Endothelial cell of umbilical vein (primary cell): ENCODE data around the gene OBP2B. TPM values are rescaled to one million over a fixed set of nuclear protein-coding genes. Genes with fewer than 3 reads are reported as not detected.

Source experiments
- BruUV-seq: library from RNA; stranded (reverse); fragments of 400-500 nt; replicated peaks from 2 replicates; lab custom pipeline; 2021; lab: Mats Ljungman, UMichigan
- CTCF ChIA-PET: fragments of 300-600, 350-600 bp; sonication (Branson Sonifier 250); formaldehyde crosslinking; loops from one replicate; lab custom pipeline; 2021; ENCODE audit warnings: antibody characterized with exemption, inconsistent platforms; lab: Charles Lee
- POLR2A ChIA-PET: fragments of 300-600, 350-600 bp; sonication (Branson Sonifier 250); formaldehyde crosslinking; loops from one replicate; lab custom pipeline; 2021; ENCODE audit warnings: antibody characterized with exemption, inconsistent platforms; lab: Charles Lee
- DNase-seq: peaks from one replicate; pipeline ENCODE4 v3.0.0-alpha.2; 2011; ENCODE audit warnings: low read depth, low spot score
- FAIRE-seq: peaks from 2 replicates; lab custom pipeline; 2011; peaks lifted over from hg19 to GRCh38; lab: Jason Lieb, UNC
- H2AFZ ChIP-seq: 2 replicates; pipeline ENCODE4 v1.6.0; 2012; ENCODE audit warnings: low read depth, low read length, control low read depth, inconsistent platforms
- H3K27ac ChIP-seq: 2 replicates; pipeline ENCODE4 v1.5.1; 2011; ENCODE audit warnings: low read depth, mild to moderate bottlenecking, control low read depth, low read length, moderate library complexity; ENCODE audit not compliant: insufficient read depth
- H3K27me3 ChIP-seq, 2 experiments: 2 replicates each; pipeline versions ENCODE4 v1.6.0 to v1.6.1; 2011; ENCODE audit warnings: low read length in 2 of 2, mixed read lengths in 1 of 2; ENCODE audit not compliant: control insufficient read depth in 2 of 2, insufficient read depth in 2 of 2
- H3K36me3 ChIP-seq, 2 experiments: 2 replicates in 1 of 2; 3 replicates in 1 of 2; pipeline ENCODE4 v1.5.1; 2011; ENCODE audit warnings: low read length in 2 of 2, mild to moderate bottlenecking in 1 of 2, moderate library complexity in 1 of 2; ENCODE audit not compliant: control insufficient read depth in 2 of 2, insufficient read depth in 2 of 2; ENCODE audit errors: extremely low read depth in 1 of 2
- H3K4me1 ChIP-seq: 3 replicates; pipeline ENCODE4 v1.5.1; 2011; ENCODE audit warnings: mild to moderate bottlenecking, low read length; ENCODE audit not compliant: control insufficient read depth, insufficient read depth; ENCODE audit errors: extremely low read depth
- H3K4me2 ChIP-seq: 2 replicates; pipeline ENCODE4 v1.6.1; 2011; ENCODE audit warnings: low read length, control low read depth, mixed read lengths; ENCODE audit not compliant: insufficient read depth
- H3K4me3 ChIP-seq, 3 experiments: fragments of 200-600 bp in 1 of 3; sonication (generic), shearing (Covaris generic) in 1 of 3; replicated peaks in 1 of 3; 2 replicates each; pipeline ENCODE4 v1.5.1; 2011 to 2016; ENCODE audit warnings: control low read depth in 3 of 3, low read length in 3 of 3, mild to moderate bottlenecking in 2 of 3, inconsistent platforms in 1 of 3, low read depth in 1 of 3, moderate library complexity in 1 of 3; ENCODE audit not compliant: insufficient read depth in 1 of 3
- H3K79me2 ChIP-seq: 2 replicates; pipeline ENCODE4 v1.6.0; 2012; ENCODE audit warnings: low read length, inconsistent platforms; ENCODE audit not compliant: control insufficient read depth, insufficient read depth
- H3K9ac ChIP-seq: replicated peaks from 2 replicates; pipeline ENCODE3; 2011; ENCODE audit warnings: low read length, control low read depth; ENCODE audit not compliant: insufficient read depth; ENCODE audit errors: extremely low read depth
- H3K9me1 ChIP-seq: replicated peaks from 3 replicates; pipeline ENCODE4 v1.6.0; 2011; ENCODE audit warnings: mild to moderate bottlenecking, low read length; ENCODE audit not compliant: control insufficient read depth, insufficient read depth; ENCODE audit errors: extremely low read depth
- H3K9me3 ChIP-seq: replicated peaks from 2 replicates; pipeline ENCODE4 v1.5.1; 2012; ENCODE audit warnings: low read length, inconsistent platforms; ENCODE audit not compliant: control insufficient read depth, insufficient read depth
- H4K20me1 ChIP-seq: replicated peaks from 2 replicates; pipeline ENCODE3; 2011; ENCODE audit warnings: mild to moderate bottlenecking, low read length; ENCODE audit not compliant: control insufficient read depth, insufficient read depth; ENCODE audit errors: extremely low read depth
- CTCF ChIP-seq, 2 donors: IDR thresholded peaks; 1 replicate in 1 of 2; 2 replicates in 1 of 2; pipeline ENCODE4 v1.5.1; 2011; ENCODE audit warnings: low read length in 2 of 2, mild to moderate bottlenecking in 2 of 2, moderate library complexity in 2 of 2, control low read depth in 1 of 2, inconsistent platforms in 1 of 2, low read depth in 1 of 2; ENCODE audit not compliant: insufficient read depth in 1 of 2; ENCODE audit errors: extremely low read depth in 1 of 2
- EZH2 ChIP-seq: IDR thresholded peaks from 2 replicates; pipeline ENCODE4 v1.6.1; 2012; ENCODE audit warnings: borderline replicate concordance, low read depth, mild to moderate bottlenecking, moderate library complexity, low read length, inconsistent platforms; ENCODE audit not compliant: severe bottlenecking
- FOS ChIP-seq: IDR thresholded peaks from 2 replicates; pipeline ENCODE4 v1.6.1; 2011; ENCODE audit warnings: mild to moderate bottlenecking, low read length, moderate library complexity, borderline replicate concordance; ENCODE audit not compliant: insufficient read depth
- GATA2 ChIP-seq: IDR thresholded peaks from 2 replicates; pipeline ENCODE4 v1.7.0; 2011; ENCODE audit warnings: low read depth, mild to moderate bottlenecking, moderate library complexity, mixed read lengths, low read length; ENCODE audit not compliant: insufficient read length, insufficient read depth
- JUN ChIP-seq: IDR thresholded peaks from 2 replicates; pipeline ENCODE4 v1.6.1; 2011; ENCODE audit warnings: borderline replicate concordance, low read depth; ENCODE audit not compliant: insufficient read length, insufficient read depth
- MAX ChIP-seq: IDR thresholded peaks from 2 replicates; pipeline ENCODE4 v1.6.1; 2011; ENCODE audit not compliant: insufficient read depth, insufficient read length
- MYC ChIP-seq: IDR thresholded peaks from one replicate; pipeline ENCODE4 v1.6.1; 2011; ENCODE audit warnings: mild to moderate bottlenecking, low read depth, low read length
- POLR2AphosphoS5 ChIP-seq: IDR thresholded peaks from 2 replicates; pipeline ENCODE4 v1.6.1; 2012; ENCODE audit warnings: low read depth, mild to moderate bottlenecking, control low read depth, low read length, moderate library complexity; ENCODE audit not compliant: insufficient read depth
- dilution Hi-C: fragments of 300-500 bp; cut with MboI; formaldehyde crosslinking; loops from one replicate; pipeline ENCODE4 v1.15.0; 2019; ENCODE audit warnings: low sequenced_read_pairs; ENCODE audit not compliant: extremely low pct_ligation_motif_present
- intact Hi-C: fragments of 100-400 bp; cut with micrococcal nuclease; formaldehyde crosslinking; loops from one replicate; pipeline ENCODE4 v1.10.0; 2022
- polyA plus RNA-seq, 4 experiments: library from polyadenylated mRNA; depleted of rRNA in 3 of 4; stranded (reverse) in 3 of 4; unstranded in 1 of 4; fragments of >200 nt; gene quantifications; 2 replicates each; pipeline versions ENCODE4 v1.2.1 to v1.2.3, GENCODE V29; 2011 to 2012; ENCODE audit warnings: missing spikeins in 1 of 4
- total RNA-seq: library from RNA; stranded (reverse); gene quantifications from 2 replicates; pipeline ENCODE4 v1.2.3, GENCODE V29; 2021

Gene OBP2B
- total and polyA plus RNA-seq, 2 donors (not counting 3 experiments of a cell fraction or from before 2014, with no cell fraction given): not detected

- H3K36me3 ChIP-seq: no peaks in the 10 kb centered on the region
- dilution Hi-C loops (no loop called here), intact Hi-C loops (loop anchor here (5.0 kb wide), 1 partner anchor 159 kb away; the partner anchor contains the start of genes MED22 and RPL7A)
- no peak for DNase-seq
- H3K4me1 ChIP-seq: no peaks in the 10 kb centered on the region
- H3K9me1 ChIP-seq: no peaks in the 10 kb centered on the region
- no peak overlapping the region for H3K4me3 ChIP-seq
- H4K20me1 ChIP-seq: no peaks in the 10 kb centered on the region
- no TSS peak for BruUV-seq
- FAIRE-seq: no peak
- ChIA-PET POLR2A (no interaction called here), CTCF (interaction anchor here (0.7 to 3.9 kb wide), 10 partner anchors 9 to 297 kb away, joined by 4 to 142 read pairs (median 12); partner anchors contain the start of genes SLC2A6 and SURF1)
- H3K9ac ChIP-seq: no peak overlapping the region
- H3K79me2 ChIP-seq: no peaks in the 10 kb centered on the region
- H3K27me3 ChIP-seq: peaks cover 2 to 5% of the 10 kb centered on the region in 2 experiments
- H3K27ac ChIP-seq: no peak overlapping the region
- H3K4me2 ChIP-seq: no peak overlapping the region
- TF ChIP-seq JUN (no peak), GATA2 (no peak), EZH2 (no peak), MAX (no peak), CTCF (IDR thresholded peaks at IDR 0.05; ENCODE audit: extremely low read depth in 1 of 2, insufficient read depth in 1 of 2, low read depth in 1 of 2, low read length in 2 of 2) (peak in 1 of 2 donors; percentile 38), POLR2AphosphoS5 (no peak), MYC (no peak), FOS (no peak)
- H3K9me3 ChIP-seq: no peaks in the 10 kb centered on the region
- no peak overlapping the region for H2AFZ ChIP-seq
These were observed 20.8 kb downstream of the OBP2B start for GRCh38 chr9:133188006-133188842.
